HCT116 (cell line): ENCODE measurements around the gene PREX1. TPM values are rescaled to one million over a fixed set of nuclear protein-coding genes. Genes with fewer than 3 reads are reported as not detected.

Experiments
- ATAC-seq: fragments of 200-7000 bp; cut with Tn5 transposase; 2 replicates; pipeline ENCODE4 v1.9.1; 2020; ENCODE audit warnings: mild to moderate bottlenecking, moderate library complexity
- BruUV-seq: library from RNA; stranded (reverse); fragments of 400-500 nt; replicated peaks from 2 replicates; lab custom pipeline; 2021; lab: Mats Ljungman, UMichigan
- CTCF ChIA-PET: fragments of 300-600 bp; sonication (Branson Sonifier 250); formaldehyde crosslinking; loops from one replicate; lab custom pipeline; 2021; ENCODE audit warnings: antibody characterized with exemption; lab: Charles Lee
- POLR2A ChIA-PET: fragments of 300-600, 350-600 bp; sonication (Branson Sonifier 250); formaldehyde crosslinking; loops from one replicate; lab custom pipeline; 2021; ENCODE audit warnings: antibody characterized with exemption; lab: Charles Lee
- RAD21 ChIA-PET, 2 experiments: fragments of 300-600 bp; sonication (Branson Sonifier 250); formaldehyde crosslinking; loops; one replicate each; lab custom pipeline; 2023; ENCODE audit warnings: low total read pairs in 2 of 2; ENCODE audit not compliant: uncharacterized antibody in 2 of 2, unreplicated experiment in 2 of 2, low non-redundant PET in 1 of 2; lab: Charles Lee
- DNase-seq: peaks from one replicate; pipeline ENCODE4 v3.0.0-alpha.2; 2010; ENCODE audit warnings: low read depth, low spot score
- H2AFZ ChIP-seq: fragments of 200-600 bp; shearing (Covaris generic), sonication (generic); 2 replicates; pipeline ENCODE4 v1.6.1; 2017; ENCODE audit warnings: low read depth, mixed run types, mixed read lengths, antibody characterized with exemption, low read length; ENCODE audit not compliant: poor library complexity, severe bottlenecking
- H3K27ac ChIP-seq: 2 replicates; pipeline ENCODE4 v1.5.1; 2012; ENCODE audit warnings: low read depth, low read length
- H3K27me3 ChIP-seq: fragments of 200-600 bp; sonication (generic); 2 replicates; pipeline ENCODE4 v1.6.1; 2016; ENCODE audit warnings: mixed run types, low read length, mixed read lengths; ENCODE audit not compliant: insufficient read depth
- H3K36me3 ChIP-seq, 2 experiments: fragments of 200-500 bp in 1 of 2; fragments of 200-600 bp in 1 of 2; sonication (Bioruptor generic) in 1 of 2; sonication (generic) in 1 of 2; 2 replicates each; pipeline versions ENCODE4 v1.5.1 to v1.6.1; 2014 to 2016; ENCODE audit warnings: low read length in 2 of 2, inconsistent platforms in 1 of 2, mixed read lengths in 1 of 2, mixed run types in 1 of 2; ENCODE audit not compliant: insufficient read depth in 2 of 2, control insufficient read depth in 1 of 2
- H3K4me1 ChIP-seq, 2 experiments: fragments of 200-600 bp in 1 of 2; sonication (generic) in 1 of 2; 2 replicates each; pipeline versions ENCODE4 v1.5.1 to v1.6.1; 2012 to 2017; ENCODE audit warnings: low read length in 2 of 2, inconsistent platforms in 1 of 2, mild to moderate bottlenecking in 1 of 2, mixed read lengths in 1 of 2, mixed run types in 1 of 2, moderate library complexity in 1 of 2; ENCODE audit not compliant: insufficient read depth in 2 of 2, control insufficient read depth in 1 of 2
- H3K4me2 ChIP-seq: fragments of 200-600 bp; sonication (generic); 2 replicates; pipeline ENCODE4 v1.6.1; 2017; ENCODE audit warnings: mixed run types, low read length, mixed read lengths
- H3K4me3 ChIP-seq, 2 experiments: fragments of 200-600 bp in 1 of 2; sonication (generic) in 1 of 2; replicated peaks in 1 of 2; 2 replicates each; pipeline ENCODE4 v1.5.1; 2011 to 2016; ENCODE audit warnings: low read length in 2 of 2, control low read depth in 1 of 2, low read depth in 1 of 2, mild to moderate bottlenecking in 1 of 2, mixed read lengths in 1 of 2, mixed run types in 1 of 2
- H3K79me2 ChIP-seq: fragments of 200-600 bp; sonication (generic); 2 replicates; pipeline ENCODE4 v1.6.1; 2017; ENCODE audit warnings: mild to moderate bottlenecking, mixed run types, low read length, moderate library complexity, mixed read lengths; ENCODE audit not compliant: insufficient read depth
- H3K9ac ChIP-seq: fragments of 200-600 bp; sonication (generic); 2 replicates; pipeline ENCODE4 v1.6.1; 2016; ENCODE audit warnings: low read length, mixed read lengths
- H3K9me2 ChIP-seq: fragments of 200-600 bp; sonication (generic), shearing (Covaris generic); 2 replicates; pipeline ENCODE4 v1.6.1; 2017; ENCODE audit warnings: mixed run types, mild to moderate bottlenecking, moderate library complexity; ENCODE audit not compliant: insufficient read depth
- H3K9me3 ChIP-seq, 2 experiments: fragments of 200-500 bp in 1 of 2; fragments of 200-600 bp in 1 of 2; sonication (Bioruptor generic) in 1 of 2; sonication (generic) in 1 of 2; 2 replicates each; pipeline ENCODE4 v1.6.1; 2014 to 2017; ENCODE audit warnings: low read length in 2 of 2, mixed read lengths in 2 of 2, inconsistent platforms in 1 of 2, low read depth in 1 of 2, mild to moderate bottlenecking in 1 of 2, mixed run types in 1 of 2, moderate library complexity in 1 of 2; ENCODE audit not compliant: control insufficient read depth in 1 of 2, insufficient read depth in 1 of 2
- H4K20me1 ChIP-seq: fragments of 200-600 bp; sonication (generic), shearing (Covaris generic); 2 replicates; pipeline ENCODE4 v1.6.1; 2017; ENCODE audit warnings: mixed run types, mild to moderate bottlenecking, moderate library complexity; ENCODE audit not compliant: insufficient read depth
- CBX3 ChIP-seq: IDR thresholded peaks from 2 replicates; pipeline ENCODE4 v1.6.1; 2012; ENCODE audit warnings: low read depth
- CEBPB ChIP-seq: IDR thresholded peaks from 2 replicates; pipeline ENCODE4 v1.6.1; 2012; ENCODE audit warnings: low read depth
- JUND ChIP-seq: IDR thresholded peaks from 2 replicates; pipeline ENCODE4 v1.6.1; 2012
- MAX ChIP-seq: IDR thresholded peaks from 2 replicates; pipeline ENCODE4 v1.6.1; 2012
- POLR2A ChIP-seq: IDR thresholded peaks from 2 replicates; pipeline ENCODE4 v1.7.0; 2011; ENCODE audit warnings: borderline replicate concordance; ENCODE audit not compliant: insufficient read depth, insufficient read length; ENCODE audit errors: extremely low read depth
- SIN3A ChIP-seq: IDR thresholded peaks from 2 replicates; pipeline ENCODE4 v1.6.1; 2012; ENCODE audit warnings: low read depth
- SRF ChIP-seq: IDR thresholded peaks from 2 replicates; pipeline ENCODE4 v1.6.1; 2012; ENCODE audit warnings: low read depth
- intact Hi-C: fragments of 100-400 bp; cut with micrococcal nuclease; formaldehyde crosslinking; loops from 2 replicates; pipeline ENCODE4 v1.10.0; 2022
- total RNA-seq: library from RNA; stranded (reverse); gene quantifications from one replicate; pipeline ENCODE4 v1.2.1, GENCODE V29; 2021; ENCODE audit not compliant: unreplicated experiment

The PREX1 gene
- total RNA-seq, 1 experiment from 2014 or later: 6.1 TPM

- BruUV-seq: no TSS peak
- Histone ChIP-seq H3K9me2 (no peaks in the 10 kb centered on the region), H2AFZ (no peak overlapping the region), H3K79me2 (no peaks in the 10 kb centered on the region), H4K20me1 (no peaks in the 10 kb centered on the region), H3K27me3 (no peaks in the 10 kb centered on the region), H3K9ac (no peak overlapping the region), H3K4me1 (no peaks in the 10 kb centered on the region), H3K9me3 (no peaks in the 10 kb centered on the region), H3K27ac (no peak overlapping the region), H3K36me3 (no peaks in the 10 kb centered on the region), H3K4me2 (no peak overlapping the region), H3K4me3 (no peak overlapping the region)
- DNase-seq (no peak), ATAC-seq (no peak)
- CTCF ChIA-PET: no interaction called here
- intact Hi-C loops: no loop called here
- POLR2A ChIA-PET: no interaction called here
- TF ChIP-seq CEBPB: no peak
- no peak for TF ChIP-seq SIN3A
- TF ChIP-seq MAX: no peak
- no peak for TF ChIP-seq JUND
- RAD21 ChIA-PET: no interaction called here
These were observed 110.0 kb downstream of the PREX1 start for GRCh38 chr20:48717680-48718223.

DNA sequence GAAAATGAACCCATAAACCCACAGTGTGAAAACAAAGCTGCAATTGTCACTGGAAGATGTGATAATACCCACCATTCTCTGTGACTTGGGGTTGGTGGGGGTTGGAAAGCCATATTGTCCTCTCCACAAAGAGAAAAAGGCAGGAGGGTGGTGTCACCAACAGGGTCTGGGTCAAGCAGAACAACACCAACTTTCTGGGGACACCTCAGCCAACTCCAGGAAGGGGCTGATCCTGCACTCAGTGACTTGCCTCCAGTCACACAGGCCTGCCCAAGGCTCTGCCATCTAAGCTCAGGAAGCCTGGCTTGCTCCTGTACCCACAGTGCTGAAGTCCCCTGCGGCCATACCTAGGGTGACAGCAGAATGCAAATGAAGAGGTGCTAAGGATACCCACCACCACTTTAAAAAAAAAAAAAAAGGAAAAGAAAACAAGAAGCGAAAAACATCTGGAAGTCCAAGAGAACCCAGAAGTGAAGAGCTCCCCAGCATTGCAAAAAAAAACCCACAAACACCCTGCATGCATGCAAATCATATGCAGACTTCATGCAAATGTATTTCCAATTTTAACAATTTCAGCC, 110.6 kb downstream of the PREX1 start:
- H3K9me2 ChIP-seq: no peaks in the 10 kb centered on the region
- RAD21 ChIA-PET: no interaction called here
- ATAC-seq: no peak
- no peaks in the 10 kb centered on the region for H3K9me3 ChIP-seq
- no peaks in the 10 kb centered on the region for H3K36me3 ChIP-seq
- no peaks in the 10 kb centered on the region for H4K20me1 ChIP-seq
- CTCF ChIA-PET: interaction anchor here (2.1 kb wide), 1 partner anchor 59 kb away, joined by 7 read pairs; no protein-coding TSS in a partner anchor
- no peak overlapping the region for H3K4me3 ChIP-seq
- H3K4me2 ChIP-seq: no peak overlapping the region
- H3K9ac ChIP-seq: no peak overlapping the region
- TF ChIP-seq POLR2A (no peak), SRF (no peak), CBX3 (no peak)
- H3K27ac ChIP-seq: no peak overlapping the region
- DNase-seq: no peak
- no peaks in the 10 kb centered on the region for H3K4me1 ChIP-seq
- POLR2A ChIA-PET: no interaction called here
- no peak overlapping the region for H2AFZ ChIP-seq
- no peaks in the 10 kb centered on the region for H3K79me2 ChIP-seq
- BruUV-seq: no TSS peak
- intact Hi-C loops: no loop called here
- H3K27me3 ChIP-seq: no peaks in the 10 kb centered on the region
